Ectodermal cell (in vitro differentiated cells): ENCODE data around the gene MYL7. TPM values are rescaled to one million over a fixed set of nuclear protein-coding genes. Genes with fewer than 3 reads are reported as not detected.

Source experiments
- H3K27ac ChIP-seq: 2 replicates; pipeline ENCODE4 v1.7.0; 2013; ENCODE audit warnings: mild to moderate bottlenecking, low read depth, low read length; ENCODE audit not compliant: insufficient read depth, poor library complexity, severe bottlenecking
- H3K27me3 ChIP-seq: 2 replicates; pipeline ENCODE4 v1.7.0; 2013; ENCODE audit warnings: mild to moderate bottlenecking, low read length; ENCODE audit not compliant: insufficient read depth, control insufficient read depth, poor library complexity, severe bottlenecking
- H3K36me3 ChIP-seq: one replicate; pipeline ENCODE4 v1.7.0; 2013; ENCODE audit warnings: low read length; ENCODE audit not compliant: control insufficient read depth, insufficient read depth
- H3K4me1 ChIP-seq: one replicate; pipeline ENCODE4 v1.7.0; 2013; ENCODE audit warnings: low read length; ENCODE audit not compliant: control insufficient read depth, insufficient read depth
- H3K4me3 ChIP-seq: 2 replicates; pipeline ENCODE4 v1.7.0; 2013; ENCODE audit warnings: low read depth, low read length, control low read depth; ENCODE audit not compliant: insufficient read depth
- H3K9me3 ChIP-seq: 2 replicates; pipeline ENCODE4 v1.7.0; 2013; ENCODE audit warnings: mild to moderate bottlenecking, low read length, moderate library complexity; ENCODE audit not compliant: control insufficient read depth
- WGBS, 2 experiments: methylation state at CpG; one replicate each; pipeline ENCODE4 v1.1.7; 2013; ENCODE audit warnings: missing lambda C conversion rate in 2 of 2; 5-methylcytosine and 5-hydroxymethylcytosine counted together
- polyA plus RNA-seq, 4 experiments: library from polyadenylated mRNA; stranded (reverse); fragments of 50-300 nt; gene quantifications; one replicate each; pipeline ENCODE4 v1.2.3, GENCODE V29; 2013

Gene MYL7
- polyA plus RNA-seq (2013, experiment 1 of 4): 0.83 TPM
- polyA plus RNA-seq (2013, experiment 2 of 4): 0.78 TPM
- 1.6 TPM for polyA plus RNA-seq (2013, experiment 3 of 4)
- 0.45 TPM for polyA plus RNA-seq (2013, experiment 4 of 4)

- WGBS, 2 experiments: 72 to 76% methylated on average over 6 of the region's 6 CpGs
- Histone ChIP-seq H3K36me3 (no peaks in the 10 kb centered on the region), H3K9me3 (no peaks in the 10 kb centered on the region), H3K4me1 (peaks cover 3% of the 10 kb centered on the region), H3K27ac (no peak within 1 kb of the TSS), H3K27me3 (peaks cover 27% of the 10 kb centered on the region), H3K4me3 (no peak within 1 kb of the TSS)
Measured at GRCh38 chr7:44141221-44141850, at the start of gene MYL7. Gene MYL7, minus strand, starts transcription at chr7:44141332. Its CDS starts 27 bp downstream, at chr7:44141305.

- H3K27ac ChIP-seq: no peak overlapping the region
- no peaks in the 10 kb centered on the region for H3K36me3 ChIP-seq
- H3K4me1 ChIP-seq: peaks cover 2% of the 10 kb centered on the region
- H3K4me3 ChIP-seq: no peak overlapping the region
- 92% methylated on average over 14 of the region's 14 CpGs for WGBS, 2 experiments
- H3K27me3 ChIP-seq: no peaks in the 10 kb centered on the region
- H3K9me3 ChIP-seq: no peaks in the 10 kb centered on the region
Measured at GRCh38 chr7:44189993-44190872, 49.1 kb upstream of the MYL7 start.

GRCh38 chr7:44189286-44189992 is 48.3 kb upstream of the MYL7 start, which contains the start of gene GCK:
Gene GCK, minus strand, starts transcription at chr7:44189439. Its CDS starts 486 bp downstream, at chr7:44188953.
- Histone ChIP-seq H3K4me3 (no peak within 1 kb of the TSS), H3K4me1 (peaks cover 10% of the 10 kb centered on the region), H3K27me3 (no peaks in the 10 kb centered on the region), H3K27ac (no peak within 1 kb of the TSS), H3K9me3 (no peaks in the 10 kb centered on the region), H3K36me3 (no peaks in the 10 kb centered on the region)
- WGBS, 2 experiments: 91 to 92% methylated on average over 11 of the region's 11 CpGs

GRCh38 chr7:44188480-44189225 is 47.5 kb upstream of the MYL7 start:
- WGBS, 2 experiments: 91 to 92% methylated on average over 16 of the region's 16 CpGs
- peaks cover 10% of the 10 kb centered on the region for H3K4me1 ChIP-seq
- no peaks in the 10 kb centered on the region for H3K27me3 ChIP-seq
- no peak overlapping the region for H3K27ac ChIP-seq
- H3K36me3 ChIP-seq: no peaks in the 10 kb centered on the region
- H3K9me3 ChIP-seq: no peaks in the 10 kb centered on the region
- H3K4me3 ChIP-seq: no peak overlapping the region

GRCh38 chr7:44187636-44188416 is 46.7 kb upstream of the MYL7 start:
- Histone ChIP-seq H3K4me1 (peaks cover 10% of the 10 kb centered on the region), H3K9me3 (no peaks in the 10 kb centered on the region), H3K4me3 (no peak overlapping the region), H3K27me3 (no peaks in the 10 kb centered on the region), H3K27ac (no peak overlapping the region), H3K36me3 (no peaks in the 10 kb centered on the region)
- WGBS, 2 experiments: 88 to 91% methylated on average over 9 of the region's 9 CpGs

- no peaks in the 10 kb centered on the region for H3K36me3 ChIP-seq
- no peak overlapping the region for H3K4me3 ChIP-seq
- WGBS, 2 experiments: 94 to 96% methylated on average over 5 of the region's 5 CpGs
- peaks cover 10% of the 10 kb centered on the region for H3K4me1 ChIP-seq
- H3K9me3 ChIP-seq: no peaks in the 10 kb centered on the region
- H3K27me3 ChIP-seq: no peaks in the 10 kb centered on the region
- H3K27ac ChIP-seq: no peak overlapping the region
Measured at GRCh38 chr7:44186736-44187135, 45.6 kb upstream of the MYL7 start.

GRCh38 chr7:44185729-44186128 is 44.6 kb upstream of the MYL7 start:
- no peak overlapping the region for H3K4me3 ChIP-seq
- 91 to 95% methylated on average over 5 of the region's 5 CpGs for WGBS, 2 experiments

GRCh38 chr7:44184873-44185446 is 43.8 kb upstream of the MYL7 start:
- H3K4me3 ChIP-seq: no peak overlapping the region
- H3K27ac ChIP-seq: no peak overlapping the region
- H3K9me3 ChIP-seq: no peaks in the 10 kb centered on the region
- H3K27me3 ChIP-seq: no peaks in the 10 kb centered on the region
- whole genome bisulfite sequencing, 2 experiments: 88 to 100% methylated on average over 1 of the region's 2 CpGs
- no peaks in the 10 kb centered on the region for H3K36me3 ChIP-seq
- H3K4me1 ChIP-seq: peaks cover 10% of the 10 kb centered on the region

More at GRCh38 chr7:44185729-44186128, 44.6 kb upstream of the MYL7 start:
- no peaks in the 10 kb centered on the region for H3K9me3 ChIP-seq
- no peak overlapping the region for H3K27ac ChIP-seq
- peaks cover 10% of the 10 kb centered on the region for H3K4me1 ChIP-seq
- H3K27me3 ChIP-seq: no peaks in the 10 kb centered on the region
- no peaks in the 10 kb centered on the region for H3K36me3 ChIP-seq
